Measurements from ENCODE around the gene TMEM82. TPM values are rescaled to one million over a fixed set of nuclear protein-coding genes. Genes with fewer than 3 reads are reported as not detected.

The TMEM82 gene
- total RNA-seq, 1 donor from 2014 or later, result not detected

GRCh38 chr1:15706751-15707150 lies 35.5 kb upstream of the TMEM82 start:
- H3K36me3 ChIP-seq, result peaks cover 10% of the 10 kb centered on the region
- H3K27ac ChIP-seq, result peak overlapping the region; percentile 59
- H3K4me1 ChIP-seq, result peaks cover 57% of the 10 kb centered on the region
- DNase-seq (peak; percentile 79), ATAC-seq (peak; percentile 81 to 90)
- intact Hi-C loops (cut with DNase I), result no loop called here
- H3K9me3 ChIP-seq, result no peaks in the 10 kb centered on the region
- TF ChIP-seq CTCF (IDR thresholded peaks at IDR 0.05), result no peak
- H3K4me3 ChIP-seq, result no peak overlapping the region
- no peaks in the 10 kb centered on the region for H3K27me3 ChIP-seq (ENCODE audit: low read depth)

GRCh38 chr1:15707239-15707925 lies 34.9 kb upstream of the TMEM82 start:
- intact Hi-C loops (cut with DNase I), result no loop called here

DNA sequence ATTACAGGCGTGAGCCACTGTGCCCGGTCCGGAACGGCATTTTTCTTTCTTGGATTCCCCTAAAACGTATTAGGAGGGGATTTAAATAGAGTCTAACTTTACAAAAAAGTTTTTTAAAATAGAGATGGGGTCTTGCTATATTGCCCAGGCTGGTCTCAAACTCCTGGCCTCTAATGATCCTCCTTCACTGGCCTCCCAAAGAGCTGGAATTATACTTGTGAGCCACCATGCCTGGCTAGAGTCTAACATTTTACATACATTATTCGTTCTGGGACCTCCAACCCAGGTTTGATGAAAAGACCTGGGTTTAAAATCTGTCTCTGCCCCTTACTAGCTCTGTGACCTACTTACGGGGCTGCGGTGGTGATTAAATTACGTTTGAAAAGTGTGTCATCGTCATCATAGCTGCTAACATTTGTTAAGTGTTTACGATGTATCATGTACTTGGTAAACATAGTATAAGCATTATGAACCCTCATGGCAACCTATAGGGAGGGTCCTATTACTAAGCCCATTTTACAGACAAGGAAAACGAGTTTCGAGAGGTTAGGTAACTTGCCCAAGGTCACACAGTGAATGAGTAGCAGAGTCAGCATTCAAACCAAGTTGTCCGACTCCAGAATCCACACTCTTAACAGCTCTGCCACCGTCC lies 33.7 kb upstream of the TMEM82 start:
- Histone ChIP-seq H3K4me3 (no peak overlapping the region), H3K36me3 (peaks cover 10% of the 10 kb centered on the region), H3K4me1 (peaks cover 48% of the 10 kb centered on the region), H3K9me3 (no peaks in the 10 kb centered on the region), H3K27me3 (ENCODE audit: low read depth) (no peaks in the 10 kb centered on the region), H3K27ac (no peak overlapping the region)
- intact Hi-C loops (cut with DNase I), result no loop called here
- ATAC-seq, result no peak
- no peak for TF ChIP-seq CTCF (IDR thresholded peaks at IDR 0.05)
- no peak for DNase-seq

More at GRCh38 chr1:15707239-15707925, 34.9 kb upstream of the TMEM82 start:
- H3K4me3 ChIP-seq, result no peak overlapping the region
- H3K4me1 ChIP-seq, result peaks cover 54% of the 10 kb centered on the region
- H3K36me3 ChIP-seq, result peaks cover 10% of the 10 kb centered on the region
- H3K27me3 ChIP-seq (ENCODE audit: low read depth), result no peaks in the 10 kb centered on the region
- DNase-seq (no peak), ATAC-seq (no peak)
- no peak for TF ChIP-seq CTCF (IDR thresholded peaks at IDR 0.05)
- no peaks in the 10 kb centered on the region for H3K9me3 ChIP-seq
- peak overlapping the region; percentile 59 for H3K27ac ChIP-seq

GRCh38 chr1:15709226-15709625 lies 33.1 kb upstream of the TMEM82 start:
- Histone ChIP-seq H3K27me3 (ENCODE audit: low read depth) (no peaks in the 10 kb centered on the region), H3K4me3 (no peak overlapping the region), H3K9me3 (no peaks in the 10 kb centered on the region), H3K36me3 (peaks cover 10% of the 10 kb centered on the region), H3K4me1 (peaks cover 47% of the 10 kb centered on the region), H3K27ac (no peak overlapping the region)
- no peak for TF ChIP-seq CTCF (IDR thresholded peaks at IDR 0.05)
- intact Hi-C loops (cut with DNase I), result no loop called here
- no peak for DNase-seq
- no peak for ATAC-seq

DNA sequence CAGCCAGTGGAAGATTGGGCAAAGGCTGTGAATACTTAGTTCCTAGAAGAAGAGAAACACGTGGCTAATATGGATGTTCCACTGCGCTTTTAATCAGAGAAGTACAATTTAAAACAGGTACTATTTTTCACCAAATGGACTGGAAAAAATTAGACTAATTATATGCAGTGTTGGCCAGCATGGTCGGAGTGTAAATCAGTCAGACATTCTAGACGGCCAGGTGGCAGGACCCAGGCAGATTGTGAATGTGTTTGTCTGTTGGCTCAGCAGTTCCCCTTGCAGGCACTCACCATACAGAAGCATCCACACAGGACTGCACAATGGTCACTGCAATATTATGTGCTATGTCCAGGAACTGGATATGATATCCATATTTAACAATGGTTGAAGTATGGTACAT lies 30.1 kb upstream of the TMEM82 start:
- intact Hi-C loops (cut with DNase I), result no loop called here
- H3K4me1 ChIP-seq, result peaks cover 47% of the 10 kb centered on the region

More for the DNA sequence above, 30.1 kb upstream of the TMEM82 start:
- no peak overlapping the region for H3K27ac ChIP-seq
- no peak for TF ChIP-seq CTCF (IDR thresholded peaks at IDR 0.05)
- H3K27me3 ChIP-seq (ENCODE audit: low read depth), result no peaks in the 10 kb centered on the region
- no peak overlapping the region for H3K4me3 ChIP-seq
- peaks cover 15% of the 10 kb centered on the region for H3K36me3 ChIP-seq
- DNase-seq (no peak), ATAC-seq (no peak)
- no peaks in the 10 kb centered on the region for H3K9me3 ChIP-seq

Measured in lower lobe of right lung (tissue), 2 donors.